HUDEP-2 (cell line): ENCODE data around the gene MLLT6.
A peak's percentile ranks its signal among the peaks of the same experiment; 100 is the strongest.

ENCODE experiments used
- DNase-seq, 76 experiments: peaks; one replicate each; lab custom pipeline; 2025; ENCODE audit not compliant: unreplicated experiment in 76 of 76; lab: John Stamatoyannopoulos, UW

Gene MLLT6

GRCh38 chr17:38704606-38705522, at the start of gene MLLT6:
MLLT6 (plus strand) TSS chr17:38705273; CDS start chr17:38705633, 360 bp downstream.
- DNase-seq = peak in 59 of 76 experiments; percentile 16 to 77 (median 55)

DNA sequence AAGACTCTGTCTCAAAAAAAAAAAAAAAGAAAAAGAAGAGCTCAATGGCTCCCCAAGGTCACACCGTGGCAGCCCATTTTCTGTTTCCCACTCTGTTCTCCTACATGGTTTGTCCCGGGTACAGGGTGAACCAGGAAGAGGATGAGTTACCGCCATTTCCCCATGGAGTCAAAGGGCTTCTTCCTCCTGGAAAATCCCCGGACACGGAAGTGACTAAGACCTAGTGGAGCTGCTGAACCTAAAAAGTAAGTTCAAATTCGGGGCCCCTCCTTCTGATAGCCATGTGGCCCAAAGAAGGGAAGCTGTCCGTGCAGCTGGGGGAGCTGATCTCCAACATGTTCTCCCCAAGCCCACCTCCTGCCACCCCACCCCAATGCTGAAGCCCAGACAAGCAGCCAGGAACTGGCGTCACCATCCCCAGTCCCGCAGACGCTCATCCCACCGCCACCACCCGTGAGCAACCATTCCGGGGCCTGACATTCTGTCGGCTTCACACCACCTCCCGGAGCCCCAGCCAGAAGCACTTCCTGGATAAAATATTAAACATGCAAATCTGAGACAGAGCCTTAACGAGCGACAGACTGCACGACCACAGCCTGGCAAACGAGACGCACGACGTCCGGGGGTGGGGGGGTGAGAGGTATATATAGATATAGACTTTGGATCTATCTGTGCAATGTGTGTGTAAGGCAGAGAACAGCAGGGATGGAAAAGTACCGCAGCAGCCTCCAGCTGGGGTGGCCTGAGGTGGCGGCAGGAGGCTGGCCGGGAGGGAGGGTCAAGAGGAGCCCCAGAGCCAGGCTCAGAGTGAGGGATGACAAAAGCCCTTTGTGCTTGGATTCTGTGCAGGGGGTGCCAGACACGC, 47.9 kb upstream of the MLLT6 start:
- DNase-seq = no peak

GRCh38 chr17:38657824-38658740, 47.0 kb upstream of the MLLT6 start:
- no peak for DNase-seq

DNA sequence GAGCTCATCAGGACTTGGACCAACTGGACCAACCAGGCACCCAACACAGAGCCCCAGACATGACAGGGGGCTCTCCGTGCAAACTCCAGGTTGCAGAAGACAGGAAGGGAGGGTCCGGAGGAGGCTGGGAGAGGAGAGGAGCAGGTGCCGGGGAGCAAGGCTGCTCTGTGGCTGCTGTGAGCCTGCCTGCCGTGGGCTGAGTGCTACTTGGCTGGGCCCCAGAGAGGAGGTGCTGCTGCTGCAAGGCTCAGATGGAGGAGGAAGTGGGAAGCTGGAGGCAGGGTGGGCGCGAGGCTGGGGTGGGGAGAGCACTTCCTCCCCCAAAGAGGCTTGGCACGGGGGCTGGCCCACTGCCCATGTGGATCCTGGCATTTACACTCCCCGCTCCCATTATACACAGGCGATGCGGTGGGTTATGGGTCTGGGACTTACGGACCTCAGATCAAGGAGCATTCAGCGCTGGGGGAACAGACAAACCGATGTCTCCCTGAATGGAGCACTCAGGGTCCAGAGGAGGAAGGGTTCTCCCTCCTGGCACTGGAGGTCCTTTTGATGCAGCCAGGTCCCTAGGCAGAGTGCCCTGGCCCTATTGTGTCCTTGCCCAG, 46.2 kb upstream of the MLLT6 start:
- no peak for DNase-seq

GRCh38 chr17:38659415-38659814, 45.7 kb upstream of the MLLT6 start:
- no peak for DNase-seq

- no peak for DNase-seq
Measured at GRCh38 chr17:38660097-38661025, 44.7 kb upstream of the MLLT6 start.

DNA sequence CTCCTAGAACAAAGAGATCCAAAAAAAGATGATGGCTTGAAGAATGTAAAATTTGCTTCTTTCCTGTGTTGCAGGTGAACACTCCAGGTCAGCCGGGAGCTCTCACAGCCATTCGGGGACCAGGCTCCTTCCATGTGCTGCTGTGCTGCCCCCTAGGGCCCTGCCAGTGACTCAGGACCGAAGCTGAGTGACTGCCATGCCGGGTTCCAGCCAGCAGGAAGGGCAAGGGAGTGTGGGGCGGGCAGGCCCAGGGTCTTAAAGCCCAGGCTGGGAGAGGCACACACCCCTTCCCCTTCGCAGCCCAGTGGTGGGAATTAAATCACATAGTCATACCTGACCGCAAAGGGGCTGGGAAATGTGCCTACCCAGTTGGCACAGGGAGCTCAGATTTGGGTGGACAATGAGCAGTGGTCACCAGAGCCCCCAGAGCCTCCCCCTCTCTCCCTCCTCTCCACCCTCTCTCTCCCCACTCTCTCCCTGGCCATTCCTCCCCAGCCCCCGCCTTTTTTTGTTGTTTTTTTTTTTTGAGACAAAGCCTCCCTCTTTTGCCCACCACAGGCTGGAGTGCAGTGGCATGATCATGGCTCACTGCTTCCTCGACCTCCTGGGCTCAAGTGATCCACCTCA, 41.8 kb upstream of the MLLT6 start:
- DNase-seq = peak in 58 of 76 experiments; percentile 1 to 70 (median 38)

- no peak for DNase-seq
Measured at GRCh38 chr17:38663964-38664644, 41.0 kb upstream of the MLLT6 start.

GRCh38 chr17:38667099-38667786, 37.8 kb upstream of the MLLT6 start:
- peak in 57 of 76 experiments; percentile 3 to 73 (median 38) for DNase-seq

- DNase-seq = no peak
Measured at GRCh38 chr17:38667787-38668122, 37.3 kb upstream of the MLLT6 start.

DNA sequence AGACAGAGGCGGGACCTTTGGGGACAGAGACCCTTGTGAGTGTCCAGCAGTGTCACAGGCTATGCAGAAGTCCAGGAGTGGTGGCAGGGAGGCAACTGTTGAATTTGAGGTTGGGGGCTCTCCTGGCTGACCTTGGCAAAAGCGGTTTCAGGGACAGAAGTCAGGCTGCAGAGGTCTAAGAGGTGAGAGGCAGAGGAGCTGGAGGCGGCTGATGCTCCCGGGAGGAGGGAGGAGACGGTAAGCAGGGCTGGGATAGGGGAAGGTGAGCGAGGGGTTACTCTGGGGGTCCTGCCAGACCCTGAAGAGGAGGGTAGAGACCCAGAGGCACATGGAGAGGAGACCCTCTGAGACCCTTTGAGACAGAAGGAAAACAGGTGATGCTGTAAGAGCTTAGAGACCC, 35.6 kb upstream of the MLLT6 start:
- no peak for DNase-seq

- no peak for DNase-seq
Measured at GRCh38 chr17:38671939-38672720, 32.9 kb upstream of the MLLT6 start.

DNA sequence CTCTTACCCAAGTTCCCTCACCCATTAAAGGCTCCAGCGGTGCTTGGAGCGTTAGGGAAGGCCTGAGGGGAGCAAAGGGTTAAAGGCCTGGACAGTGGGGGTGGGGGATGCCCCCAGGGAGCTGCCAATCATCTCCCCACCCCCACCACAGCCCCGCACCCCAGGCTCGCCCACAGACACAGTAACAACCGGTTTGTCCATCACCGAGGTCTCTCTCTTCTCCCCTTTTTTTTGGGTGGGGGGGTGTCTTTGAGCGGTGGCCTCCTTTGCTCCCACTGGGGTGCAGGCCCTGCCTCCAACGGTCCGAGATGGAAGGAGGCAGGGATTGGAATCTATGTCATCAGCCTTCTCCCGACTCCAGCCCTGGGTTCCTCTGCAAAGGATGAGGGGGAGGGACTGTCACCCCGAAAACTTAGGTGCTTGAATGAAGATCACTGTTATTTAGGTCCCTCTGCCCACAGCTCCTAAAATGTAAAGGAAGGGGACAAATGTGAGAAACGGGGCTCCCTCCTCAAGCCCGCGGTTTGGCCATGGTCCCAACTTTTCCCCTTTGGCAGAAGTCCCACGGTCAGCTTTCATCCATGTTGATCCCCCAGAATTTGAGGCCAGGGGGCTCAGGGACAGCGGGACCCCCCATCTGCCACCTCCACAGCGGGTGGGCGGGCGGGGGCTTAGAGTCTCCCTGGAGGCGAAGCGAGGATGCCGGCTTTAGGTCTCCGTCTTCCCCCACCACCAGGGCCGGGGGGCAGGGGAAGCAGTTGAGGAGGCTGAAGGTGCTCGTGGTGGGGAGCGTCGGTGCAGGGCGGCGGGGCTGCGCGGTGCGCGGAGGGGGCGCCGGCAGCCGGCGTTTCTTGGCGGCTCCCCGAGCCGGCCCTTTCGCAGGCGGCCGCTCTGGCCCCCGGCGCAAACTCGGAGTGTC, 32.0 kb upstream of the MLLT6 start:
- no peak for DNase-seq

GRCh38 chr17:38673707-38674013, 31.4 kb upstream of the MLLT6 start:
- DNase-seq = no peak

GRCh38 chr17:38674014-38674748, 30.9 kb upstream of the MLLT6 start:
- DNase-seq = peak in 12 of 76 experiments; percentile 6 to 43 (median 22)
